Upper lobe of left lung (tissue), 6 donors: ENCODE data around the gene MPEG1. TPM values are rescaled to one million over a fixed set of nuclear protein-coding genes. Genes with fewer than 3 reads are reported as not detected.

Experiments
- ATAC-seq, 2 donors: fragments of 200-7000 bp; cut with Tn5 transposase; one replicate each; pipeline ENCODE4 v1.9.1; 2022; ENCODE audit warnings: mild to moderate bottlenecking in 2 of 2, moderate library complexity in 2 of 2; ENCODE audit not compliant: low FRiP score in 2 of 2
- DNase-seq, 2 donors: peaks; one replicate each; pipeline ENCODE4 v3.0.0-alpha.2; 2019 to 2020
- H3K27ac ChIP-seq, 4 donors: fragments of 200-600 bp; sonication (generic); one replicate each; pipeline ENCODE4 v1.5.1; 2016 to 2019
- H3K27me3 ChIP-seq, 4 donors: fragments of 200-600 bp; sonication (generic); one replicate each; pipeline ENCODE4 v1.5.1; 2017 to 2019
- H3K36me3 ChIP-seq, 4 donors: fragments of 200-600 bp; sonication (generic); one replicate each; pipeline ENCODE4 v1.5.1; 2016 to 2019
- H3K4me1 ChIP-seq, 4 donors: fragments of 200-600 bp; sonication (generic); one replicate each; pipeline ENCODE4 v1.5.1; 2018 to 2019
- H3K4me3 ChIP-seq, 4 donors: fragments of 200-600 bp; sonication (generic); one replicate each; pipeline ENCODE4 v1.5.1; 2017 to 2019; ENCODE audit warnings: mild to moderate bottlenecking in 2 of 4, moderate library complexity in 1 of 4
- H3K9me3 ChIP-seq, 4 donors: fragments of 200-600 bp; sonication (generic); one replicate each; pipeline ENCODE4 v1.5.1; 2018 to 2019
- EP300 ChIP-seq, 4 donors: sonication (generic); formaldehyde crosslinking; IDR thresholded peaks; one replicate each; pipeline ENCODE4 v1.5.1; 2017; ENCODE audit warnings: antibody characterized with exemption in 4 of 4, control low read depth in 2 of 4
- POLR2A ChIP-seq, 4 donors: fragments of 450-650 bp; IDR thresholded peaks; one replicate each; pipeline ENCODE4 v1.5.1; 2016 to 2017; ENCODE audit warnings: antibody characterized with exemption in 4 of 4, mild to moderate bottlenecking in 2 of 4
- POLR2AphosphoS5 ChIP-seq, 2 donors: sonication (generic); formaldehyde crosslinking; IDR thresholded peaks; one replicate each; pipeline ENCODE4 v1.5.1; 2017; ENCODE audit warnings: antibody characterized with exemption in 2 of 2
- WGBS, 2 donors: methylation state at CpG; one replicate each; pipeline ENCODE4 v1.1.5; 2017 to 2018; 5-methylcytosine and 5-hydroxymethylcytosine counted together
- total RNA-seq, 6 donors: library from RNA; depleted of rRNA in 4 of 6; stranded (reverse); fragments of >200 nt in 4 of 6; gene quantifications; one replicate each; pipeline versions ENCODE4 v1.1.0 to v1.2.1, GENCODE V29; 2016 to 2021
- TF ChIP-seq, protein P1 (sequence below), 6 experiments: fragments of 450-650 bp in 4 of 6; fragments of 200-600 bp in 2 of 6; sonication (generic) in 2 of 6; IDR thresholded peaks; one replicate each; pipeline ENCODE4 v1.5.1; 2016 to 2019; ENCODE audit warnings: antibody characterized with exemption in 6 of 6
- donor health status: DM: no; HTN: no; CAD: no; lungs with moderate emphysema.
- donor health status: DM: no; HTN: yes; CAD: no; lungs with severe emphysema.

The MPEG1 gene
- total RNA-seq, 6 donors from 2014 or later, result 5.5 to 59.2 (median 25.1) TPM

DNA sequence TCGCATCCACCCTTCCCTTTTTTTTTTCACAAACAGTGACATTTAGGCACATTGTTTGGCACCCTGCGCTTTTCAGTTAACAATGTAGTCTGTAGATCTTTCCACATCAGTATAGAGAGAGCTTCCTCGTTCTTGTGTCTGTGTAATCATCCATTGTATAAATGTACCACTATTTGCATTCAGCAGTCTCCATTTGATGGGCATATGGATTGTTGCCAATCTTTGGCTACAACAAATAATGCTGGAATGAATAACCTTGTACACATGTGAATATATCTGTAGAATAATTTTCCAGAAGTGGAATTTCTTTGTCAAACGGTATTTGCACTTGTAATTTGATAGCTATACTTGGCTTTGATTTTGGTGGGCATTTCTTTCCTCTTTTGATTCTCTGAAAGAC lies 17.1 kb downstream of the MPEG1 start:
- H3K4me3 ChIP-seq, result no peak overlapping the region
- no peak overlapping the region for H3K27ac ChIP-seq
- peaks cover 5 to 30% (median 8%) of the 10 kb centered on the region in 4 donors for H3K36me3 ChIP-seq
- no peaks in the 10 kb centered on the region for H3K9me3 ChIP-seq
- TF ChIP-seq, protein P1, sequence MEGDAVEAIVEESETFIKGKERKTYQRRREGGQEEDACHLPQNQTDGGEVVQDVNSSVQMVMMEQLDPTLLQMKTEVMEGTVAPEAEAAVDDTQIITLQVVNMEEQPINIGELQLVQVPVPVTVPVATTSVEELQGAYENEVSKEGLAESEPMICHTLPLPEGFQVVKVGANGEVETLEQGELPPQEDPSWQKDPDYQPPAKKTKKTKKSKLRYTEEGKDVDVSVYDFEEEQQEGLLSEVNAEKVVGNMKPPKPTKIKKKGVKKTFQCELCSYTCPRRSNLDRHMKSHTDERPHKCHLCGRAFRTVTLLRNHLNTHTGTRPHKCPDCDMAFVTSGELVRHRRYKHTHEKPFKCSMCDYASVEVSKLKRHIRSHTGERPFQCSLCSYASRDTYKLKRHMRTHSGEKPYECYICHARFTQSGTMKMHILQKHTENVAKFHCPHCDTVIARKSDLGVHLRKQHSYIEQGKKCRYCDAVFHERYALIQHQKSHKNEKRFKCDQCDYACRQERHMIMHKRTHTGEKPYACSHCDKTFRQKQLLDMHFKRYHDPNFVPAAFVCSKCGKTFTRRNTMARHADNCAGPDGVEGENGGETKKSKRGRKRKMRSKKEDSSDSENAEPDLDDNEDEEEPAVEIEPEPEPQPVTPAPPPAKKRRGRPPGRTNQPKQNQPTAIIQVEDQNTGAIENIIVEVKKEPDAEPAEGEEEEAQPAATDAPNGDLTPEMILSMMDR (IDR thresholded peaks at IDR 0.05), result no peak
- TF ChIP-seq EP300 (IDR thresholded peaks at IDR 0.05), result no peak
- no peak for TF ChIP-seq POLR2A (IDR thresholded peaks at IDR 0.05)
- no peak for TF ChIP-seq POLR2AphosphoS5 (IDR thresholded peaks at IDR 0.05)
- 57 to 64% methylated on average over 4 of the region's 4 CpGs for WGBS, 2 donors
- no peaks in the 10 kb centered on the region for H3K27me3 ChIP-seq
- peaks cover 9 to 27% (median 21%) of the 10 kb centered on the region in 4 donors for H3K4me1 ChIP-seq
- ATAC-seq (no peak), DNase-seq (no peak)

DNA sequence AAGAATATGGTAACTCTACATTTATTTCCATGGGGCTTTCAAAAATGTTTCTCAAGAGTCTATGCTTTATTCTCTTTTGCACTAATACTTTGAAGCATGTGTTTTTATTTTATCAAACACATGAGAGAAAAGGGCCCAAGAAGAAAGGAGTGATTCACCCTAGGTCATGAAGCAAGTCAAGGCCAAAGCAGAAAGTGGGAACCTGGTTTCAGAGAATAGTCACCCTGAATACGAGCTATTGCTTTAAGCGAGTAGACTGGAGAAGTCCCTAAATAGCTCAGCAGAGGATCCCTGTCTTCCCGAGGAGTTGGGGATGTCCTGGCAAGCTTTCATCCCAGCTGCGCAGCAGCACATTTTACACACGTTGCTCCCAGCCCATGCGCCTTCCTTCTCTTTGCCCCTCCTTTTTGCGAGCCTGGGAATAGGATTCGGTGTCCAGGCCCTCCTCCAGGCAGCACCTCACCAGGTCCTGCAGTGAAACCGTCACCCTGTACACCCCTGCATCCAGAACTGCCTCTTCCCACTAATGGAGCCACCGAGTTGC lies 19.1 kb downstream of the MPEG1 start:
- DNase-seq (no peak), ATAC-seq (no peak)
- Histone ChIP-seq H3K27ac (no peak overlapping the region), H3K4me1 (peaks cover 24 to 42% (median 27%) of the 10 kb centered on the region in 4 donors), H3K9me3 (no peaks in the 10 kb centered on the region), H3K36me3 (peaks cover 5 to 30% (median 8%) of the 10 kb centered on the region in 4 donors), H3K27me3 (no peaks in the 10 kb centered on the region), H3K4me3 (peak overlapping the region in 1 of 4 donors; percentile 3)
- WGBS, 2 donors, result 89 to 91% methylated on average over 10 of the region's 10 CpGs
- TF ChIP-seq POLR2AphosphoS5 (IDR thresholded peaks at IDR 0.05) (no peak), POLR2A (IDR thresholded peaks at IDR 0.05) (no peak), EP300 (IDR thresholded peaks at IDR 0.05) (no peak)
- TF ChIP-seq, protein P1 (IDR thresholded peaks at IDR 0.05), result no peak

DNA sequence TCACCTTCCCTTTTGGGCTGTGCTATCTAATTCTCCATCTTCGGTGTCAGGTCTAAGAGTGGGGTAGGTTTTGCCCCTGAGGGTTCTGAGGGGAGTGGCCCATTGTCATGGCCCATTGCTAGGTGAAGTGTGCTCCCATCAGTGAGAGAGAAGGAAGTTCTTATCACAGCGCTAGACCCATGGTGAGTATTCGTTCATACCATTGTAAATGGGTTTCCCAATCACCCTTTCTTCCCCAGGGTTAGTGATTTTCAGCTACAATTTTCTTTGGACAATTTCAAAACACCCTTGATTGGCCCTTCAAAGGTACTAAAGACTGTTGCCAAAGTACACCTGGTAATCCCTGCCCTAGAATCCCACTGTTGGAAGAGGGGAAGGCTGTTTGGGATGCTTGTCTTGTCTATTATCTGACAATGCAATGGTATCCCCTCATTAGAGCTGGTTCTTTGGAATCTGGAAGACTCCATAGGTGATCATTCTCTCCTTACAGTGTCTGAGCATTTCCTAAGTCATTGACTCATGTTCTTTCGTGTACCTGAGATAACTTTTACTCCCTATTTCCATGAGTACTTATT lies 20.2 kb downstream of the MPEG1 start:
- ATAC-seq, result no peak
- Histone ChIP-seq H3K9me3 (no peaks in the 10 kb centered on the region), H3K4me3 (no peak overlapping the region), H3K36me3 (peaks cover 5 to 30% (median 8%) of the 10 kb centered on the region in 4 donors), H3K4me1 (peaks cover 24 to 42% (median 32%) of the 10 kb centered on the region in 4 donors), H3K27ac (peak overlapping the region in 2 of 4 donors; percentile 28 to 62), H3K27me3 (no peaks in the 10 kb centered on the region)
- DNase-seq, result no peak
- TF ChIP-seq POLR2A (IDR thresholded peaks at IDR 0.05) (no peak), POLR2AphosphoS5 (IDR thresholded peaks at IDR 0.05) (no peak), EP300 (IDR thresholded peaks at IDR 0.05) (no peak)
- TF ChIP-seq, protein P1 (IDR thresholded peaks at IDR 0.05), result no peak
- WGBS, 2 donors, result 73 to 86% methylated on average over 4 of the region's 4 CpGs

DNA sequence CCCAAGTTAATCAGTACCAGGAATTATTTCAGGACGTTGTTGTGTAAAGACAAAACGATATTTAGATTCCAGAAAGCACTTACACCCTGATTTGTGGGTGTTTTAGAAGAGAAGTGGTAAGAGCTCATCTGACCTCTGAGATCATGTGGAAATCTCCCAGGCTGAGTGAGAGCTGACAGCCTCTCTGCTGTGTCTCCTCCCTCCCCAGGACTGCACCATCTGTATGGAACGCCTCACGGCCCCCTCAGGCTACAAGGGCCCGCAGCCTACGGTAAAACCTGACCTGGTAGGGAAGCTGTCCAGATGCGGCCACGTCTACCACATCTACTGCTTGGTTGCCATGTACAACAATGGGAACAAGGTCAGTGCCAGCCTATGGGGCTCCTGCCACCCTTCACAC lies 20.8 kb downstream of the MPEG1 start:
- ATAC-seq, result peak; percentile 47 to 54
- peaks cover 5 to 30% (median 8%) of the 10 kb centered on the region in 4 donors for H3K36me3 ChIP-seq
- no peaks in the 10 kb centered on the region for H3K9me3 ChIP-seq
- H3K27me3 ChIP-seq, result no peaks in the 10 kb centered on the region
- peak in 1 of 2 donors; percentile 34 for DNase-seq
- peak overlapping the region in 3 of 4 donors; percentile 12 to 62 (median 28) for H3K27ac ChIP-seq
- peak in 1 of 2 donors; percentile 38 for TF ChIP-seq POLR2AphosphoS5 (IDR thresholded peaks at IDR 0.05)
- TF ChIP-seq, protein P1 (IDR thresholded peaks at IDR 0.05), result no peak
- no peak overlapping the region for H3K4me3 ChIP-seq
- H3K4me1 ChIP-seq, result peaks cover 29 to 48% (median 38%) of the 10 kb centered on the region in 4 donors
- WGBS, 2 donors, result 78 to 89% methylated on average over 7 to 8 of the region's 8 CpGs
